Posterior vena cava (tissue), 2 donors: ENCODE measurements around the gene GABBR2. TPM values are rescaled to one million over a fixed set of nuclear protein-coding genes. Genes with fewer than 3 reads are reported as not detected.

Experiments
- DNase-seq: peaks from one replicate; pipeline ENCODE4 v3.0.0-alpha.2; 2020; ENCODE audit warnings: low spot score
- intact Hi-C, 2 donors: fragments of 100-400 bp; cut with DNase I; formaldehyde crosslinking; loops; one replicate each; pipeline versions ENCODE4 v1.14.1 to v1.14.2; 2022 to 2023
- total RNA-seq, 2 donors: library from RNA; stranded (reverse); fragmentation: NEBNext Ultra II Directional; extraction: Animal tissue kit (Norgen Biotek cat#: 25700); gene quantifications; one replicate each; pipeline ENCODE4 v1.2.1, GENCODE V29; 2021
- donor health status: DM: yes; HTN: yes; CAD: no.
- donor health status: DM: yes; HTN: yes; CAD: no.

GABBR2 gene
- total RNA-seq, 2 donors from 2014 or later = not detected

DNA sequence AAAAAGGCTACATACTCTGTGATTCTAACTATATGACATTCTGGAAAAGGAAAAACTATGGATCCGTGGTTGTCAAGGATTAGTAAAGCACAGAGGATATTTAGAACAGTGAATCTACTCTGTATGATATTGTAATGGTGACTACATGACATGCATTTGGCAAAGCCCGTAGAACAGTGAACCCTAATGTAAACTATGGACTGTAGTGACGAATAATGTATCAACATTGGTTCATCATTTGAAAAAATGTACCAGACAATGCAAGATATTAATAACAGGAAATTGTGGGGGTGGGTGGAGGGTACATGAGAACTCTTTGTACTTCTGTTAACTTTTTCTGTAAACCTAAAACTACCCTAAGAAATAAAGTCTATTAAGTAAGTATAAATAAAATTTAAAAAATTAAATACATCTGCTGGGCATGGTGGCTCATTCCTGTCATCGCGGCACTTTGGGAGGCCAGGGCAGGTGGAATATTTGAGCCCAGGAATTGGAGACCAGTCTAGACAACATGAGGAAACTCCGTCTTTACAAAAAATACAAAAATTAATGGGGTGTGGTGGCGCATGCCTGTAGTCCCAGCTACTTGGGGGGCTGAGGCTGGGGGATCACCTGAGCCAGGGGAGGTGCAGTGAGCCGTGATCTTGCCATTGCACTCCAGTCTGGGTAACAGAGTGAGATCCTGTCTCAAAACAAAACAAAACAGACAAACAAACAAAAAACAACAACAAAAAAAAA is 351.6 kb downstream of the GABBR2 start:
- intact Hi-C loops = loop anchor here in 1 of 2 donors (5.0 kb wide), 1 partner anchor 400 kb away; no protein-coding TSS in a partner anchor
- DNase-seq = no peak

DNA sequence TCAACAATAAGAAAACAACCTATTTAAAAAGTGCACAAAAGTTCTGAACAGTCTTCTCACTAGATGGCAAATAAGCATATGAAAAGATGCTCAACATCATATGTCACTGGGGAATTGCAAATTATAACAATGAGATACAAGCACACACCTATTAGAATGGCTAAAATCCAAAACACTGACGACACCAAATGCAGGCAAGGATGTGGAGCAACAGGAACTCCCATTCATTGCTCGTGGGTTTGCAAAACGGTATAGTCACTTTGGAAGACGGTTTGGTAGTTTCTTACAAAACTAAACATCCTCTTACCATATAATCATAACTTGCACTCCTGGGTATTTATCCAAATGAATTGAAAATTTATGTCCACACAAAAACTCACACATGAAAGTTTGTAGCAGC is 352.4 kb downstream of the GABBR2 start:
- intact Hi-C loops = loop anchor here in 1 of 2 donors (5.0 kb wide), 1 partner anchor 399 kb away; no protein-coding TSS in a partner anchor
- DNase-seq = no peak

DNA sequence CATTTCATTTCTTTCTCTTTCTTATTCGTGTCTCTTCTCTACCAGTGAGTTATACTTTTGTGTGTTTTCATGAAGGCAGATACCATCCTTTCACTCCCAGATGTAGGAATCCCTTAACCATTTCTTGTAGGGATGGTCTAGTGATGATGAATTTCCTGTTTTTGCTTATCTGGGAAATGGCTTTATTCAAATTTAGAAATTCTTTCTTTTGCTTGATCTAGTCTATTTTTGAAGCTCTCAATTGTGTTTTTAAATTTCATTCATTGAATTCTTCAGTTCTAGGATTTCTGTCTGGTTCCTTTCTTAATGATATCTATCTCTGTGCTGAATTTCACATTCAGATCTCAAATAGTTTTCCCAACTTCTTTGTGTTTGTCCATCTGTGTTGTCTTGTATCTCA is 357.4 kb downstream of the GABBR2 start:
- DNase-seq = no peak
- intact Hi-C loops = no loop called here

DNA sequence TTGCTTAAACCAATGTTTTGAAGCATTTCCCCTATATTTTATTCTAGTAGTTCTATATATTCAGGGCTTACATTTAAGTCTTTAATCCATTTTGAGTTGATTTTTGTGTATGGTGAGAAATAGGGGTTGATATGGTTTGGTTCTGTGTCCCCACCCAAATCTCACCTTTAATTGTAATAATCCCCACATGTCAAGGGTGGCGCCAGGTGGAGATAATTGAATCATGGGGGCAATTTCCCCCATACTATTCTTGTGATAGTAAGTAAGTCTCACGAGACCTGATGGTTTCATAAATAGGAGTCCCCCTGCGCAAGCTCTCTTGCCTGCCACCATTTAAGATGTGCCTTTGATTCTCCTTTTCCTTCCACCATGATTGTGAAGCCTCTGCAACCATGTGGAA is 361.1 kb downstream of the GABBR2 start:
- intact Hi-C loops = no loop called here

DNA sequence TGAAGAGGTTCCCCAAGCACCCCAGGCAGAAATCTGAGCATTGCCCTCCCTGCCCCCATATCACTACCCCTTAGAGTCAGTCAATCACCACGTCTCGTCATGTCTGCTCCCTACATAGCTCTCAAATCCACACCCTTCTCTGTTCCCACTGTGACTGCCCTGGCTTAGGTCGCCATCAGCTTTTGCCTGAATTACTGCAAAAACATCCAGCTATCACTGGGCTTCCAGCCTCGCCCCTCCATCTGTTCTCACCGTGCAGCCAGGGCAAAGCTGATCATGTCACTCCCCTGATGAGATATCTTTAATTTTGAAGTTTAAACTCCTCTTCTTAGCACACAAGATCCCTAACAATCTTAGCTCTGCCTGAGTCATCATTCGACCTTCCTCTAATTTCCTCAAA is 363.7 kb downstream of the GABBR2 start:
- no peak for DNase-seq
- intact Hi-C loops = no loop called here

More for the DNA sequence above, 361.1 kb downstream of the GABBR2 start:
- no peak for DNase-seq

DNA sequence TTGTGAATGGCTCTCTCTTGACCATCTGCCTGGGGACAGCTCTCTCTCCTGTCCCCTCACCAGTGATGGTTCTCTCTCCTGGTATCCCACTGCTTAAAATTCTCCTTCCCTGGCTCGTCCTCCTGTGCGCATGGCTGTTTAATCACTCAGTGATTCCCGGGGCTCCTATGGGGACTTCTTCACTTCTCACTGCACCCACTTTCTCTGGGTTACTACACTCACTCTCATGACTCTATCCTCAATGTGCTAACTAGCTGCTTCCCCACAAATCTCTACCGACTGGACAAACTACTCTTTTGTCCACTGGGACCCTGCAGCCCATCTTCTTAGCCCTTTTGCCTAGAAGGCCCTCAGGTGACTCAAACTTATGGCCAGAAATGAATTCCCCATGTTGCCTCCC is 364.2 kb downstream of the GABBR2 start:
- intact Hi-C loops = no loop called here

DNA sequence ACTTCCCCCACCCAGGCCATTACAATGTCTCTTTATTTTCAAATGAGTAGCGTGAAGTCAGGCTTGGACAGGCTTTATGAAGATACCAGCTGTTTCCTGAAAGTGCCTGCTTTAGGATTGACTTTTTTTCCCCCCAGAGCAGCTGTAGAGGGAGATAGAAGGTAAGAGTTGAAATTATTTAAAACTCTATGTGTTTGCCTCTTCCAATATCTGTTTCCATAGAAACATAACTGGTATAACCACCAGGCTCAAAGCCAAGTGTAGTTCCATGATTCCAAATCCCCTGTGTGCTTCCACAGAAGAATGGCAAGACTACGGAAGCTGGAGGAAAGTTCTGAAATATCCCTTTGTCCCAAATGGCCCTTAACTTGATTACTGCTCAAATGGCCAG is 365.9 kb downstream of the GABBR2 start:
- intact Hi-C loops = loop anchor here in 1 of 2 donors (1.0 kb wide), 1 partner anchor 37 kb away; no protein-coding TSS in a partner anchor
- DNase-seq = no peak

More for the DNA sequence above, 364.2 kb downstream of the GABBR2 start:
- DNase-seq = no peak

DNA sequence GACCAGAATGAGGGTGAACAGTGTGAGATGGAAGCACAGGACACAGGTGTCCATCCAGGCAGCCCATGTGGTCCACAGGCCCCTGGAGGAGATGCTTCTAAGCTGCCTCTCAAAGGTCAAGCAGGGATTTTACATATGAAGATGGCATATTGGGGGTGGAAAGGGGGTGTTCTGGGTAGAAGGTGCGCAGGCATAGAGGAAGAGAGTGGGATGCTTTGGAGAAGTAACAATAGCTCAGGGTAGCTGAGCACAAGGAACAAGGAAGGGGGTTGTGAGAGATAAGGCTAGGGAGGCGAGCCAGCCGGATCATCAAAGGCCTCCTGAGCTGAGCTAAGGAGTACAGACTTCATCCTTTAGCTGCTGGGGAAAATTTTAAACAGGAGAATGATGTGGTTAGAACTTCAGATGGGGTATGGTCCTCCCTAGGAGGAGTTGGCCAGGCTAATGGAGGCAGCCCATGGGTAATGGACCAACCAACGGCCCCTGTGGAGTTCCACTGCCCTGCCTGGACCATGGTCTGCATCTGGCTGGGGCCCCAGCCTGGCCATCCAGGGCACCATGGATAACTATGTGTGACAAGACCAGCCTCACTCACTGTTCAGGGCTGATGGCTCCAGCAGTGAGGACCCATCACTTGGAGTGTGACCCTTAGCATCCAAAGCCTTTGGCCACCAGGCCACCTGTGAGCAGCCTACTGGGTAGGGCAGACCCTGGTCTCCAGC is 366.5 kb downstream of the GABBR2 start:
- no peak for DNase-seq
- intact Hi-C loops = loop anchor here in 1 of 2 donors (1.0 kb wide), 1 partner anchor 36 kb away; no protein-coding TSS in a partner anchor

DNA sequence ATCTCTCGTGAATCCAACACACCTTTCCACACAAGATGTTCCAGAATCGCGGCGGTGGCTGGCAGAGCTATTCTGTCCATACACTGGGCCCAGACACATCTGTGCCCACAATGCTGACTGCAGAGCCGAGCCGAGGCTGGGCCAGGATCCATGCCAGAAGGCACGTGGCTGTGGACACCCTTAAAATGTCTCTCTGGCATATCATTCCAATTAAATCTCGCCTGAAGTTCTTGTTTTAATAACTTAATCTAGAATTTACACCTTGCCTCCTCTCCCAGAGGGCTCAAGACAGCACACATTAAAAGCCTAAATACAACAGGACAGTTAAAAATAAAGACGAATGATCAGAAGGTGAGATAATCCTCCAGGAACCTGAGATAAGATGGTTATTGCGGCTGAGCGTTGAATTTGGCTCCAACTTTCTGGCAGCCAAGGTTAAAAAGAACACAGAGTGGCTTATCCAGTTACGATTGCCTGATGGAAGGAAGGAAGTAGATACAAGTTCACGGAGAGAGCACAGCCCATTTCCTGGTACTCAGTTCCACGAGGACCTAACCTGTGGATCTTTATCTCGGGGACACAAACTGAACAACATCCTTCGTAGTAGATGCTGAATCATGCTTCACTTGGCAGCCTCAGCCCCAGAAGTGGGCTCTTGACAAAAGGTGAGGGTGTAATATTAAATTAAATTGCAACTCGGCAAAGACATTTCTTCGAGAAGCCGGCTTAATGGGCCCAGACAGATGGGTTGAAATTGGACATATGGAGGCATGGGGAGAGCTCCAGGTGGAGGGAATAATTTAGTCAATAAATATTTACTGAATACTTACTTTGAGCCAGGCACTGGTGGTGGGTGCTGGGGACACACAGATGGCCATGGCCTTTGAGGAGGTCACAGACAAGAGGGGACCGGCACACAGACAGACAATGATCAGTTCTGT is 367.3 kb downstream of the GABBR2 start:
- DNase-seq = no peak
- intact Hi-C loops = loop anchor here in 1 of 2 donors (1.0 kb wide), 1 partner anchor 35 kb away; no protein-coding TSS in a partner anchor

DNA sequence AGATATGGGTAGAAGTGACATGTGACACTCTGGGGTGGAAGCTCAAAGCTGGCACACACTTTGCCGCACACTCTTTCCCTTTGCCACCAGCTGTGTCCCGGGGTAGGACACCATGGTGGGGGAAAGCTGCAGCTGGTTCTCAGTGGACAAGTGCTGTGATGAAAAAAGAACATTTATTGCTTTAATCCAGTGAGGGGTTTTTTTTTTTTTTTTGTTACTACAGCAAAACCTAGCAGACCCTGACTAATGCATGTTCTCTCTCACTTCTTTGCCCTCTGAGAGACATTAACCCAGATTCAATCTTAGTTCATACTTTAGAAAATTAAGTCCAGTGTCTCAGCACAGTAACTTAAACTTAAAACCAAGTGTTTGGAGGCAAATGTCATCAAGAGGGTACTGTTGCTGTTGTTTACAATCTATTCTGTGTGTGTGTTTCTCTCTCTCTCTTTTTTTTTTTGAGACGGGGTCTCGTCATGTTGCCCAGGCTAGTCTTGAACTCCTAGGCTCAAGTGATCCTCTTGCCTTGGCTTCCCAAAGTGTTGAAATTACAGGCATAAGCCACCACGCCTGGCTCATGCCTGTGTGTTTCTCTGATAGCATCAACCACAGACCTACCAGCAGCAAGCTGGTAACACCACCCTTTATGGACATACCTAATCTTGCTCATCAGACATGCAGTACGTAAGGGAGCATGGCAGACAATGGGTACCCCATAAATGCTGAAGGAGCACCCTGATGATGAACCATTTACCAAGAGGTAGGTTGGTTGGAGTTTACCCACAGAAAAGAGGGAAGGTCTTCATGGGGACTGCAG is 368.5 kb downstream of the GABBR2 start:
- no peak for DNase-seq
- intact Hi-C loops = no loop called here

DNA sequence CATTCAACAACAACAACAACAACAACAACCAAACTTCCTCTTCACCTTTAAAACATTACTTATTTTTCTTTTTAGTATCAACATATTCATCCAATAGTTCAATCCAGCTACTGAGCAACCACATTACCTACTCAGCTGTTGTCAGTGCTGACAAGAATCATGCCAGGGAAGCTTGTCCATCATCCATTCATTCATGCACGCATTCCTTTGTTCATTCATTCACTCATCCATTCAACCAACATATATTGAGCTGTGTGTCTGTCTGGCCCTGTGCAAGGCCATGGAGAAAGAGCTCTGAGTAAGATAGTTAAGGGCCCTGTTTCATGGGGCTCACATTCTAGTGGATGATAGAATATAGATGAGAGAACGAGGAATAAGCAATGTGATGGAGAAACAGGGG is 373.1 kb downstream of the GABBR2 start:
- intact Hi-C loops = no loop called here
- DNase-seq = no peak

DNA sequence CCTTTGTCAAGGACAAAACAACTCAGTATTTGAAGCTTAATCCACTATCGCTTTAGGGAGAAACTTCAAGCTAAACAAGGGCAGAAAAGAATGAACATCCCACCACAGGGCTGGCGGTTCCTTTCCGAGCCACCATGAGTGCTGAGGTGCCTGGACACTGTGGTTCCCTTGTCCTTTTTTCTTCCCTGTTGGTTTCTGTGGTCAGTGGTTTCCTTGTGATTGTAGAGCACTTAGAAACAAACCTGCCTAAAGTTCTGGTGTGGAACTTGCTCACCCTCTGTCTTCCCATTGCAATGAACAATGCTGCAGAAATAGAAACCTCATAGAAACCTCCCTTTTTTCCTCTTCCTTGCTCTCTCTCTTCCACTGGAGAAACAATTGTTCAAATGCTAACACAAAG is 373.9 kb downstream of the GABBR2 start:
- no peak for DNase-seq
- intact Hi-C loops = no loop called here

DNA sequence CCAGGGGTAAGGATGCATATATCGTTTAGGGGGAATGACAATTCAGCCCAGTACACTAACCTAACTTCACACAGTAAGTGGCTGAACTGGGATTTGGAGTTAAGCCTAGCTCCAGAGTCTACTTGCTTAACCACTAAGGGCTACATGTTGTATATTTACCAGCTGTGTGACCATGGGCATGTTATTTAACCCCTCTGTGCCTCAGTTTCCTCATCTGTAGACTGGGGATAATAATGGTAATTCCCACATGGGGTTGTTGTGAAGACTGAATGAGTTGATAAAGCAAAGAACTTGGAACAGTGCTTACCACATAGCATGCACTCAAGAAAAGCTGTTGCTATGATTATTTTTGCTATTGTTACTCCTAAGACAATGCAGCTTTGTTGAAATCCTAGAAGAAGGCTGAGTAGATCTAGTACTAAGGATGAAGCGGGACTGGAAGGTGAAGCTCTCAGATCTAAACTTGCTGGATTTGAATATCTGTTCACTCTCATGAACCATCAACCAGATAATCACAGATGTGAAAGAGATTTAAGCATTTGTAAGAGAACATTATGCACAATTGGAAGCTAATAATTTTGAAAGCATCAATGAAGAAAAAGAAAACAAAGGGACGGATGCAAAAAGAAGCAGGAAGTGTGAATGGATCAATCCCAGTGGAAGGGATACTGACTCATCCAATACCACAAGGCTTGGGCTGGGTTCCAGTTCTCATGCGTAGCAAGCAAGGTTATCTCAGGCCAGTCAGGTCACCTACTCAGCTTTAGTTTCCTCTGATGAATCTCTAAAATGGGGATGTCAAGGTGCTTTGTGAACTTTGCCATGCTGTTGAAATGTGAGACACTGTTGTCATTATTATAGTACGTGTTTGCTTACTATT is 374.8 kb downstream of the GABBR2 start:
- intact Hi-C loops = no loop called here

DNA sequence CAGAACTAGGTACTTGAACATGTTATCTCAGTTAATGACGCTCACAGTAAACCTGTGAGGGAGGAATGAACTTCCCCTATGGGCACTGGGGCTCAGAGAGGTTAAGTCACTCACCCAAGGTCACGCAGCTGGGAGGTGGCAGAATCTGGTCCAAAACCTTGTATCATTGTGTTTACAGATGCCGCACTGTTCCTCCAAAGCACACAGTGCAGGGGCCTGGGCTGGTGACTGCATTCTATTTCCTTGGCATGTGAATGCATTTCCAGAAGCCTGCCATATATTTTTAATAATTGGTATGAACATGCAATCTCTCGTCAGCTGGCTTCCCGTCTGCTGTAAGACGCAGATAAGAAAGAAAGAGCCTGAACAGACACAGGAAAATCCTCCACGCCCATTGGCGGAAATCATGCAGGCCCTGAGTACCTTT is 376.3 kb downstream of the GABBR2 start:
- intact Hi-C loops = loop anchor here in 1 of 2 donors (1.0 kb wide), 1 partner anchor 40 kb away; no protein-coding TSS in a partner anchor
- no peak for DNase-seq

More for the DNA sequence above, 374.8 kb downstream of the GABBR2 start:
- DNase-seq = no peak

DNA sequence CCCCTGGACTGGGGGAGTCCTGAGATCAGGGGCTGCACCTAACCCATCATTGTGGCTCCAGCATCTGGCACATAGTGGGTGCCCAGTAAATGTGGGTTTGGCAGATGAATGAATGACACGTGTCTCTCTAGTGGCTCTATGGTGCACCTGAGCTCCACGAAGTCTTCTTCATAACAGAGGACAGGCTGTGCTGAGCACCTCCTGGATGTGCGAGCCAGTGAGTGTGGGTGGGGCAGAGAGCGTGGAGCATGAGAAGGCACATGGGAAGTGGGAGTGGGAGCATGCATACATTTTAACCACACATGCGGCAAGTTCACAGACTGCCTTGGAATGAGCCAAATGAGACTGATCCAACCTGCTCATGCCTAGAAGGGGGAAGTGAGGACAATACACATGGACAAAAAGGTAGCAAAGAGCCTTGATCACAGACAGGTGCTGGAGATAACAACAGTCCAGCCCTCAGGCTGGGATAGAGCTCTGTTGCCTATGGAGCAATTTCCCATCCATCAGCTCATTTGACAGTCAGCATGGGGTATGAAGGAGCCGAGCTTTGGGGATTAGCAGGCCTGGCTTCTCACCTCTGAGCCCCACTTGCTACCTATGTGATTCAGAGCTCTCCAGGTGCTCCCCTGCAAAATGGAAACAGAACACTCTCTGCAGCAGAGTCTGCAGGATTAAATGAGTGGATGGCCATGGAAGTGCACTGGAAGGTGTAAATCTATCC is 377.0 kb downstream of the GABBR2 start:
- intact Hi-C loops = loop anchor here in 1 of 2 donors (1.0 kb wide), 1 partner anchor 41 kb away; no protein-coding TSS in a partner anchor

DNA sequence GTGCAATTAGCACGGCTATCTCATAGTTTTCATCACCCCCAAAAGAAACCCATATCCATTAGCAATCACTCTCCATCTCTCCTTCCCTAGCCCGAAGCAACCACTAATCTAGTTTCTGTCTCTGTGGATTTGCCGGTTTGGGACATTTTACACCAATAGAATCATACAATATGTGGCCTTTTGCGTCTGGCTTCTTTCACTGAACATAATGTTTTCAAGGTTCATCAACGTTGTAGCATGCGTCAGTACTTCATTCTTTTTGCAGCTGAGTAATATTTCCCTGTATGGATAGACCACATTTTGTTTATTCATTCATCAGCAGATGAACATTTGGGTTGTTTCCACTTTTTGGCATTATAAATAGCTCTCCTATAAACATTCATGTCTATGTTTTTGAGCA is 377.9 kb downstream of the GABBR2 start:
- intact Hi-C loops = no loop called here

More for the DNA sequence above, 377.0 kb downstream of the GABBR2 start:
- no peak for DNase-seq

DNA sequence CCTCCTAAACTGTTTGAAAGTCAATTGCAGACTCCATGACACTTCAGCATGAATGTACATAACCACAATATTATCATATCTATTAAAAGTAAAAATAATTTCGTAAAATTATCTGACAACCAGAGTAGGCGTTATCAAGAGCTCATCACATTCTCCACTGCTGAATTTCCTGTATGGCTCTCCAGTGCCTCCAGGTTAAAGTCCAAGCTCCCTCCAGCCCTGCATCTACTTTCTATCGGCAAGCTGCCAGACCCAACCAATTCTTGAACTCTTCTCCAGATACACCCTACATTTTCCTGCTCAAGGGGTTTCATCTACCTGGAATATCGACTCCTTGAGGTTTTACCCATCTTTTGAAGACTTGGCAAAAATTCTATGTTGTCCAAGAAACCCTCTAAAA is 378.8 kb downstream of the GABBR2 start:
- intact Hi-C loops = no loop called here
- DNase-seq = no peak

More for the DNA sequence above, 377.9 kb downstream of the GABBR2 start:
- DNase-seq = no peak
